Measurements from ENCODE around the gene ATOSA.
A peak's percentile ranks its signal among the peaks of the same experiment; 100 is the strongest.

The ATOSA gene, protein sequence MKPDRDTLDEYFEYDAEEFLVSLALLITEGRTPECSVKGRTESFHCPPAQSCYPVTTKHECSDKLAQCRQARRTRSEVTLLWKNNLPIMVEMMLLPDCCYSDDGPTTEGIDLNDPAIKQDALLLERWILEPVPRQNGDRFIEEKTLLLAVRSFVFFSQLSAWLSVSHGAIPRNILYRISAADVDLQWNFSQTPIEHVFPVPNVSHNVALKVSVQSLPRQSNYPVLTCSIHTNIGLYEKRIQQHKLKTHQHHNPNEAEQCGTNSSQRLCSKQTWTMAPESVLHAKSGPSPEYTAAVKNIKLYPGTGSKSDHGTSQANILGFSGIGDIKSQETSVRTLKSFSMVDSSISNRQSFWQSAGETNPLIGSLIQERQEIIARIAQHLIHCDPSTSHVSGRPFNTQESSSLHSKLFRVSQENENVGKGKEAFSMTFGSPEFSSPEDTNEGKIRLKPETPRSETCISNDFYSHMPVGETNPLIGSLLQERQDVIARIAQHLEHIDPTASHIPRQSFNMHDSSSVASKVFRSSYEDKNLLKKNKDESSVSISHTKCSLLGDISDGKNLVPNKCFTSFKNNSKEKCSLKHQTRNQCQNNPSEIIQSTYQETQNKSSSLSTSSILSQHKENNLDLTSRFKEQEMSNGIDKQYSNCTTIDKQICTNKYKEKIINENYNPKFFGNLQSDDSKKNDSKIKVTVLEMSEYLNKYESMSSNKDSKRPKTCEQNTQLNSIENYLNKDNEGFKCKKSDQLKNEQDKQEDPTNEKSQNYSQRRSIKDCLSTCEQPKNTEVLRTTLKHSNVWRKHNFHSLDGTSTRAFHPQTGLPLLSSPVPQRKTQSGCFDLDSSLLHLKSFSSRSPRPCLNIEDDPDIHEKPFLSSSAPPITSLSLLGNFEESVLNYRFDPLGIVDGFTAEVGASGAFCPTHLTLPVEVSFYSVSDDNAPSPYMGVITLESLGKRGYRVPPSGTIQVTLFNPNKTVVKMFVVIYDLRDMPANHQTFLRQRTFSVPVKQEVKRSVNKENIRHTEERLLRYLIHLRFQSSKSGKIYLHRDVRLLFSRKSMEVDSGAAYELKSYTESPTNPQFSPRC

DNA sequence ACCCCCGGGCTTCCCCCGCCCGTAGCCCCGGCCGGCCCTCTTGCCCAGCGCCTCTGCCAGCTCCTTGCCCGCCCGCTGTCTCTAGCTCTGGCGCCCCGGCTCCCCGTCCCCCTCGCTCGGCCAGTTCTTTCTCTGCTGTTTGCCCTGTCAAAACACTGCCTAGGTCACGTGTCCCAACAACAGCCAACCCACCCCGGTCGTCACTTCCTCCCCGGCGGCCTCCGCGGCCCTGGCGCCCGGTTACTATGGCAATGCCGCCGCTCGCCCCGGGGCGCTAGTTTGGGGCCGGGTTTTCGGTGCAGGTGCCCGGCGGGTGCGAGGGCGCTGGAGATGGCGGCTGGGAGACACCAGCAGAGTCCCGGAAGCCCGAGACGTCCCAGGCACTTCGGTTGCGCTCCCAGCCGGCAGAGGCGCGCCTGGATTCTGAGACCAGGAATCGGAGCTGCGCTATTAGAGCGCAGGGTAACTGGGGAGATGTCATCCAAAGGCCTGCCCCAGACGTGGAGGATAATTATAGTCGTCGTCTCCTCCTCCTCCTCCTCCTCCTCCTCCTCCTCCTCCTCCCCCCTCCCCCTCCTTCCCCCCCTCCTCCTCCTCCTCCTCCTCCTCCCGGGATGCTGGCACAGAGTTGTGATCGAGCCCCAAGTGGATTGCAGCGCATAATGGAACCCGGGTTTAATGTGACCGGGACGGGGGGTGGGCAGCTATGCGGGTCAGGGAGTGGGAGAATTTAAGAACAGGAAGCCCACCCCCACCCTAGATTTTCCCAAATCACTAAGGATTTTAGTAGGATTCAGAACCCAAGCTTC, at the start of gene ATOSA:
TSS of gene ATOSA (minus strand) at position 157 of the 809 bp plus-strand sequence. CDS start 1,367 bp downstream, outside the sequence.
- peak; percentile 84 for DNase-seq (ENCODE audit: low read depth)

DNA sequence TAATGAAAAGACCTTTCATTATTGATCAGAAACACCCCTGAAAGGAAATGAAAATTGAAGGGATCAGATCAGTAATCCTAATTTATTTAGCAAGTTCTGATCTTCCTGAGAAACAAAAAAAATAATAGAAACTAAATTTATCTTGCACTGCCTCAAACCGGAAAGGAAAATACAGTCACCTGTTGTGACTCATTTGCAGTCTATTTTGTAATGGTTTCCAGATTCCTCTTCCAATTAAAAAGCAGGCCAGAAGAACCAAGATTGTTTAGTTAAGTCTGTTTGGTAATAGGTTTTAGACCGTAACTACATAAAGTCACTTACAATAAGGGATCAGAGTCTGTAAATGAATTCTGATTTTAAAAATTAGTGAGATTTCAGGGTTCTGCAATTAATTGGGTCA, 49.7 kb upstream of the ATOSA start:
- no peak for DNase-seq (ENCODE audit: low read depth)

DNA sequence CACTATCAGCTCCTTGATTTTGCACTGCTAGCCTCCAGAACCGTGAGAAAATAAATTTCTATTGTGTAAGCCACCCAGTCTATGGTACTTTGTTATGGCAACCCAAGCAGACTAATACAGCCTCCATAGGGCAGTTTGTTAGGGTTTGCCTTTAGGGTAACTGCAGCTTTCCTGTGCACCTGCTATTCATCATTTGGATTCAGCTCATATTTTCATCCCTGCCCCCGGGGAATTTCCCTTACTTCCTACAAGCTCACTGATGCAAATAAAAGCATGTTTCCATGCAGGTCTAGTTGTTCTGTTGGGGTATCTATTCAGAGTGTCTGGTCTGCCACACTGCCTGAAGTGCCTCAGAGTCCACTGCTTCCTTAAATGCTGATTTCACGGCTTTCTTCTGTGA, 48.6 kb upstream of the ATOSA start:
- no peak for DNase-seq (ENCODE audit: low read depth)

DNA sequence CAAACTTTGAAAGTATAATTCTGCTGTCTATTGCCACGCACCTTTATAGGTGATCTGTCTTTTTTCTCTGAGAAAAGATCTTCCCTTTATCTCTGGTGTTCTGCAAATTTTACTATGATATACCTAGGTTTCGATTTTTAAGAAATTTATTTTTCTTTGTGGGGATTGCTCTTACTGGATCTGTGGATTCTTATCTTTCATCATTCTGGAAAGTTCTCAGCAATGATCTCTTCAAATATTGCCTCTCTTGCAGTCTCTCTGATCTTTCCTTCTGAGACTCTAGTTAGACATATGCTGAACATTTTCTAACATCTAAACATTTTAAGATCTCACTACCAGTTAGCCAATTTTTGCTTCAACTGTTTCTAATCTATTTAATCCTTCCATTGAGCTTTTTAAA, 47.0 kb upstream of the ATOSA start:
- DNase-seq (ENCODE audit: low read depth), result no peak

DNA sequence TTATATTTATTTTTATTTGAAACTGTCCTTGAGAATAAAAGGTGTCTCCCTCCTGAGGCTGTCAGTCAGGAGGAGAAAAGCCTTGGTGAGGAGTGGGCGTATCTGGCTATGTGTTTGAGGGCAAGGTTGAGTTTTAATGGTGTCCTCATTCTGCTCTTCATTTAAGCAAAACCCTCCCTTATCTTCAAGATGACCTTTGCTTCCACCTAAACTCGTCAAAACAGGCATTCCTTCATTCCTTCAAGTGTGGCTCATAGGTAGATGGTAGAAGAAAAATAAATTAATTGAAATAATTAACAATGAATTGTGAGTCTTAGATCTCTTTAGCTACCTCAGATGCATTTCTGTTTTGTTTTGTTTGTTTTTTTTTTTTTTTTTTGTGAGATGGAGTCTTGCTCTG, 39.4 kb upstream of the ATOSA start:
- DNase-seq (ENCODE audit: low read depth), result no peak

DNA sequence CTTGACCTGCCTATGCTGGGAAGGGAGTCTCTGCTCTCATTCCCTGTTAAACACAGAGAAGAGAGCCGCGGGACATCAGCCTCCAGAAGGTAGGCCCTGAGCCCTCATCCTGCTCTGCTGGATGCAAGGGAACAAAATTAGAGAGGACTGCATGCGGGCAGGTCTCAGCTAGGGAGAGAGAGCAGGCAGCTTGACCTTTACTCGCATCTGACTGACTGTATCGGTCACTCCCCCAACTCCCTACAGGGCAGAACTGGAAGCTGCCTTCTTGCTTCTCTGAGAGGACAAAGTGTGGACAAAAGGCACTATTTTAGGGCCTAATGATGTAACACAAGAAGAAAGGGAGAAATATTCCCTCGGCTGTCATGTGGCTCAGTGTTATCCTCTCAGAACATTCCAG, 38.7 kb upstream of the ATOSA start:
- no peak for DNase-seq (ENCODE audit: low read depth)

DNA sequence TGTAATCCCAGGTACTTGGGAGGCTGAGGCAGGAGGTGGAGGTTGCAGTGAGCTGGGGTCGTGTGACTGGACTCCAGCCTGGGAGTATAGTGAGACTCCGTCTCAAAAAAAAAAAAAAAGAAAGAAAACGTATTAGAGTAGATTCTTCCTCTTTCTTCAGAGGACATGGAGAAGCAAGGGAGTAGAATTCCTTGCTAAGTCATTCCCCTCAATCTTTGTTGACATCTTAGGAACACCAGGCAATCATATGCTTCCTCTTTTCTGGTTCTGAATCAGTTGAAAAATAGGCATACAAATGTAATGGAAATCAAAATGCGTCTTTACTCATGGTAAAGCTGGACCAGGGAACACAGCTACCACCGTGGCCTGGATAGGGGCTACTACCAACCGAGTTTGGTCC, 38.3 kb upstream of the ATOSA start:
- no peak for DNase-seq (ENCODE audit: low read depth)

DNA sequence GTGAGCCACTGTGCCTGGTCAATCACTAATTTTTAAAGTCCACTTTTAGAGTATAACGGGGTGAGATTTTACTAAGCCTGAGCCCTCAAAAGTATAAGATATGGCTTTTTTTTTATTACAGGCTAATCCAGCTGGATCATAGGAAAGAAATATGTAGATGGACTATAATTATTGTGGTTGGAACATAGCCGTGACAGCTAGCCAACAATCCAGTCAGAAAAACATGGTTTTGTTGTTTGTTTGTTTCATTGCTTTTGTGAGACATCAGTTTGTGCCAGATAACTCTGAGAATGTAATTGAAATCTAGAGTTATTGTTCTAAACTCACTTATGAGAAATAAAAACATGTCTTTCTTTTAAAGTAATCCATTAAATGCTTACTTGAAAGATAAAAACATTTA, 37.3 kb upstream of the ATOSA start:
- DNase-seq (ENCODE audit: low read depth), result no peak

DNA sequence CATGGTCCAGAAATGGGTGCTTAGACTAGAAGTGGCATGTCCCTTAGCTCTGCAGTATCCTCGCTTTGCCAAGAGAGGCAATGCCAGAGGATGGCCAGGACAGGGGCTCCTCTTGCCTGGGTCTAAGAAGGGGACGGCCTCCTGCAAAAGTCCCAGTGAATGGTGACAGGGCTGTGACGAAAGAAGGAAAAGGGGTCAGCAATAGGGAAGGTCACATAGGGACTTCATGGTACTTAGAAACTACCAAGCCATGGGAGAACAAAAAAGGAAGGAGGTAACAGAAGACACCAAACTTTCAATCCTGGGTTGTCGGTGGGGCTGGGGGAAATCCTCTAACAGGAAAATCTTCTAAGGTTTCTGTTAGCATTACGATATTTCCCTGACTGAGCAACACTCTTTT, 36.2 kb upstream of the ATOSA start:
- no peak for DNase-seq (ENCODE audit: low read depth)

DNA sequence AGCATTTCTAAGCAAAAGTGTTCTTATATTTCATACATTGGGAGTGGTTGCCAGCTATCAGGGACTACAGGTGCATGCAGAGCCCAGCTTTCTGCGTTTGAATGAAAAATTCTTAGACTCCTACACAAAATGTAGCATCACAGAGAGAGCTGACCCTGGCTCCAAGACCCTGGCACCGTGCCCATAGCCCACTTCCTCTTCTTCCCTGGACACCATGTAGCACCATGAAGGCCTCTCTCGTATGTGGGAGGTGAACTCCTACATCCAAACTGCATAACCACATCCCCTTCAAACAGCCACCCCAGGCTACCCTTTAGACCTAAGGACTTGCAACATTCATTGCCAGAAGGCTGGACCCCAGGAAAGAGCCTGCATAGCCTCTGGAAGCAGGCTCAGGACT, 35.8 kb upstream of the ATOSA start:
- DNase-seq (ENCODE audit: low read depth), result no peak

DNA sequence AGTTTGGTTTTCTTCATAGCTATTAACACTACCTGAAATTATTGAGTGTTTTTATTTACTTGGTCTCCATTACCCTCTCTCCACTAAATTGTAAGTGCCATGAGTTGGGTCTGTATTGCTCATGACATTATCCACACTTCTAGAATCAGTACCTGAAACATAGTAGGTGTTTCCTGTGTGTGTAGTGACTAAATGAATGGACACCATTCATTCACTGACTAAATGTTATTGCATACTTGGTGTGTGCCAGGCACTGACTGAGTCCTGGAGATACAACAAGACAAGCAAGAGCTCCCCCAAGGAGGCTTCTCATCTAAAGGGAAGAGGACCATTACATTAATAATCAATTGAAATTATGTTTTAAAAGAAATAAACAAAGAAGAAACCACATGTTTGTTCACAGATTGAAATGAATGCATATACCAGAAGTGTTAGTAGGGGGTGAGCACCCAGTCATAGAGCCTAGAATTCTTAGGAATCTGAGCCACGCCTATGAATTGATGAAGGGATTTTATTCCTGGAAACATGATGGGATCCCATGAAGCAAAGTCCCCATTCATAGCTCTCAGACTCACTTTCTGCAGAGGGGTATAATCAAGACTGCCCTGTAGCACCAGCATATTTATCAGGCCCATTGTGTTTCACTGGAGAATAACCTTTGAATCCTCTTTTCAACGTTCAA, 31.7 kb upstream of the ATOSA start:
- no peak for DNase-seq (ENCODE audit: low read depth)

DNA sequence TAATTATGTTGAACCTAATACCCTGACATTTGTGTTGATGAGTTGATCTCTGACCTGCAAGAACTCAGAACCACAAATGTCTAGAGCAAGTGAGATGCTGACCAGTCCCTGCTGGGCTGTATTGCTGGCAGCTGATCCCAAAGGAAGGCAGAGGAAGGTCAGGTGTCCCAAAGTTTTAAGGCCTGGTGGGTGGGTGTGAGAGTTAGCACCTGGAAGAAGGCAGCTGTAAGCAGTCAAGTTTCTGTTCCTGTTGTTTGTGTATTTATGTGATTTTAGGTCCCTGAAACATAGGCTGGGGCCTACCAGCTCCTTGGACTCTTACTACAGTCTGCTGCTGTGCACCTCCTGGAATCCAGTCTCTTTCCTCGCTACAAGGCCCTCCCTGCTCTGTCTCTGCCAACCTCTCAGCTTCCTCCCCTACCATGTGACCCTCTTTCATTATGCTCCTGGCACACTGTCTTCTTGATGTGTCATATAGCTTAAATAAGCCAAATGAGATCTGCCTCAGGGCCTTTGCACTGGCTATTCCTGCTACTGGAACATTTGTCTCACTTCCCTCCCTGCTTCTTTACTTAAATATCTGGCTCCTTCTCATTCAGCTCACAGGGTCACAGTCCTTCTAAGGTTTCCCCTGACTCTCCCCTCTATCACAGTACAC, 31.0 kb upstream of the ATOSA start:
- DNase-seq (ENCODE audit: low read depth), result no peak

DNA sequence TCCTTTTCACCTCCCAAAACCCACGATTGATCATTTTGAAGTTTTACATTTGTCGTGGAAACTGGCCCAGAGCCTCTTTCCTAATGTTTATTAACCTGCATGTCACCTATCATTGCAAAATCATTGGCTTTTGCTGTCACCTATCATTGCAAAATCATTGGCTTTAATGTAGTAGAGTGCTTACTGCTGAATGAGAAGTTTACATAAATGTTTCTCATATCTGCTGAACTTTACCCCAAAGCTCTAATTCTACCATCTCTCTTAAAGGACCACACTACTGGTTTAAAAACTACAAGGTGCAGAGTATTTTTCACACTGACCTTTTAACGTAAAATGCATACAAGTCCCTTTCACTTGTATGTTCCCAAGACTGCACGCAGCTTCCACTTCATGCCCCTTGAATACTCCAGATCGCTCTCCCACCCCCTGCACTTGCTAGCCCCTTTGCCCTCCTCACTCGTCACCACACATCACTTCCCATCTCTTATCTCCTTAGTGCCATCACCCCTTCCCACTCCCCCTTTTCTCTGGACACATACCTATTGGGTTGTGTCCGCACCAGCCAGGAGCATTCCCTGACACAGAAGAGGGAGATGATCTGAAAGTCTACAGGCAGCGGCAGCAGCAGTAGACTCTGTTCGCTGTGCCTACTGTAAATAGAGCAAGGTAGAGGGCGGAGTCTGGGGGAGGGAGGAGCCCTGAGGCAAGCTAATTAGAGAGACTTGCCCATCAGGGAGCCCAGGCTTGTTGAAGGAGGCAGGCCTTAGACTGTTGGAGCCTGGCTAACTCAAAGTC, 30.2 kb upstream of the ATOSA start:
- DNase-seq (ENCODE audit: low read depth), result no peak

DNA sequence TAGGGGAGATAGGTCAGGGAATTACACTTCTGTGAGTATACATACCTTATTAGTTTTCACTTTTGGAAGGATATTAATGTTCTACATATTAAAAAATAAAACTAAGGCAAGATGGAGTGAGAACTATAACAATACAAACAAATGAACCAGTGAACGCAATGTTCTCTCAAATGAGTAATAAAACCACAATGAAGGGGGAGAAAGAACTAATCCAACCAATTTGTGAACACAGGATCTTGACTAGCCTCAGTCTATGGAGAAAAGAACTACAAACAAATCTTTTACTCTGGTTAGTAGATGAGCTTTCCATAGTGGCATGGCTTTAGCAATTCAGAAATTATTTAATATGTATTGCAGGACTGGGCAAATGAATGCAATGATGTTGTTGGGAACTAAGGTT, 26.9 kb upstream of the ATOSA start:
- DNase-seq (ENCODE audit: low read depth), result no peak

DNA sequence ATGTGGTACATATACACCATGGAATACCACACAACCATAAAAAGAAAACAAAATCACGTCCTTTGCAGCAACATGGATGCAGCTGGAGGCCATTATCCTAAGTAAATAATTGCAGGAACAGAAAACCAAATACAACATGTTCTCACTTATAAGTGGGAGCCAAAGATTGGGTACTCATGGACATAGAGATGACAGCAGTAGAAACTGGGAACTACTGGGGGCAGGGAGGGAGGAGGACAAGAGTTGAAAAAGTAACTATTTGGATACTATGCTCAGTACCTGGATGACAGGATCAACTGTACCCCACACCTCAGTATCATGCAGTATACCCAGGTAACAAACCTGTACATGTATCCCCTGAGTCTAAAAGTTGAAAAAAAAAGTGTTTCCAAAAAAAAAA, 23.2 kb upstream of the ATOSA start:
- DNase-seq (ENCODE audit: low read depth), result no peak

DNA sequence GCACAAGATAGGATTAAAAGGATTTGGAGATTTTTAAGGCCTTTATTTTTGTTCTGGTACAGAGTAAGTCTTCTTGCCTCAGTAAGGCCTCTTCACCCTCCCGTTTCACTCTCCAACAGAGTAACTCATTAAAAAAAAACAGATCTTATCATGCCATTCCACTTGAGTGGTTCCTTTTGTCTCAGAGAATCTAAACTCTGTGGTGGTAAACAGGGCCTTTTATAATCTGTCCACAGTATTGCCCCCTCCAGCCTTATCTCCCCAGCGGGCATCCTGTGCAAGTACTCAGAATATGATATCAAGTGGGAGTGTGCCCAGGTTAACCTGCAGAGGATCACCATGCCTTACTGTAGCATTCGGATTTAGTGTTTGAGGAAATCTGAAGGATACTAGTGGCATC, 20.3 kb upstream of the ATOSA start:
- DNase-seq (ENCODE audit: low read depth), result no peak

DNA sequence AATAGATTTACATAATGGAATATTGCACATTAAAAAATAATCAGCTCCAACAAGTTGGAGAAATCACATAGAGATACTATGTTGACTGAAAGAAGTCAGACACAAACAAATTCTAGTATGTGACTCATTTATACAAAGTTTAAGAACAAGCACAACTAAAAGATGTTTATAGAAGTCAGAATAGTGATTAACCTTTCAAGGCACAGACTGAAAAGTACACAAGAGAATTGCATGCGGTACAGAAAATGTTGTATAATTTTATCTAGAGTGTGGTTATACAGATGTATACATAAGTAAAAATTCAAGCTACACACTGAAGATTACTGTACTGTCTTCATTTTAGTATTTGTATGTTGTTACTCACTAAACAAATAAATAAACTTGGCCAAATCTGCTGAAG, 19.3 kb upstream of the ATOSA start:
- DNase-seq (ENCODE audit: low read depth), result no peak

DNA sequence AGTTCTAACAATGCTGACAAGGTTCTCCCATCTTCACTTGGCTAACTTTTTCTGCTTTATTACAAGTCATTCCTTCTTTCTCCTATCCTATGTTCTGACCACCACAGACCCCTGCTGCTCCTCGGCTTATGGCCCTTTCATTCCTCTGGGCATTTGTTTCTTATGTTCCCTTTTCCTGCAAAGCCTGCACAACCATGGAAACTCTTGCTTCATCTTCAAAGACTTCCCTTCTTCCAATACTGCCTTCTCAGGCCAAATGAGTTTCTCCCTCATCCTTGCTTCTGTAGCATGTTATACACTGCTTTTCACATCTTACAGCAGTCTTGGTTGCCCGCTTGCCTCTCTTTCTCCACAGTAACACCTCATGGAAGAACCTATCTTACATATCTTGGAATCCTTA, 17.9 kb upstream of the ATOSA start:
- no peak for DNase-seq (ENCODE audit: low read depth)

DNA sequence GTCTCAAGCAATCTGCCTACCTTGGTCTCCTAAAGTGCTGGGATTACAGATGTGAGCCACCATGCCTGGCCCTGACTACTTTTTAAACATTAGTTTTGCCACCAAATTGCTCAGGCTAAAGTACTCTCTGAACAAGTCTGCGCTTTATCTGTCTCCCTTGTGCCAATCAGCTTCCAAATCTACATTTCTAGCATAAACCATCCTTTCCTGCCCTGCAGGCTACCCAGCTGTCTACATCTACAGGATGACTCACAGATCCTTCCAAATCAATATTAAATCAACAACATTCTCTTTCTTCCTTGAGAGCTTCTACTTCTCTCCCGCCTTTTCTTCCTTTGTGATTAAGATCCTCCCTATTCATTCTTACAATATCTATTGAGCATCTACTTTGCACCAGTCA, 16.0 kb upstream of the ATOSA start:
- DNase-seq (ENCODE audit: low read depth), result no peak

DNA sequence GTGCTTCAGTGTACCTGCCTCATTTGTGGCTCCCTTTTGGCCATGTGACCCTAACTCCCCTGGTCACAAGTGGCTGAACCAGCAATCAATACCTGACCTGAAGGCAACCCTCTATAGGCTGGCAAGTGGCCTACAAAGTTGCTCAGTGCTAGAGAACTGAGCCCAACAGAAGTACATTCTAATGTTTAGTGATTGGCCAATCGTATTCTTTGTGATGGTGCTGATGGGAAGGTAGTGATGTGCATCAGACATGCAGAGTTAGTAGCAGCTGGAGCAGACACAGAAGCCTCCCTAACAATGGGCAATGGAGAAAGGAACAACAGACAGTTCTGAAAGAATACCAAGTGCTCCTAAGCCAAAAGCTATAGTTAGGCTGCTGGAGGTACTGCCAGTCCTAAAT, 10.4 kb upstream of the ATOSA start:
- DNase-seq (ENCODE audit: low read depth), result no peak

Measured in activated T-helper 1 cell treated with Interleukin-2 at 50 U/mL for 16 hours (primary cell).